Measurements from ENCODE around the gene MPPED1.

Gene MPPED1

GRCh38 chr22:43470941-43471585 is 59.2 kb downstream of the MPPED1 start:
- TF ChIP-seq CTCF (IDR thresholded peaks at IDR 0.05; ENCODE audit: borderline replicate concordance, control extremely low read depth, extremely low read depth, insufficient read depth, missing control alignments): no peak
- DNase-seq (ENCODE audit: low spot score): no peak
- in situ Hi-C loops (cut with MboI; ENCODE audit: low sequenced_read_pairs, unreplicated experiment): no loop called here

- no peak for DNase-seq (ENCODE audit: low spot score)
- in situ Hi-C loops (cut with MboI; ENCODE audit: low sequenced_read_pairs, unreplicated experiment): no loop called here
- TF ChIP-seq CTCF (IDR thresholded peaks at IDR 0.05; ENCODE audit: borderline replicate concordance, control extremely low read depth, extremely low read depth, insufficient read depth, missing control alignments): no peak
Observed at GRCh38 chr22:43471606-43472135, 59.9 kb downstream of the MPPED1 start.

GRCh38 chr22:43473031-43473430 is 61.2 kb downstream of the MPPED1 start:
- in situ Hi-C loops (cut with MboI; ENCODE audit: low sequenced_read_pairs, unreplicated experiment): no loop called here
- no peak for TF ChIP-seq CTCF (IDR thresholded peaks at IDR 0.05; ENCODE audit: borderline replicate concordance, control extremely low read depth, extremely low read depth, insufficient read depth, missing control alignments)
- no peak for DNase-seq (ENCODE audit: low spot score)

- TF ChIP-seq CTCF (IDR thresholded peaks at IDR 0.05; ENCODE audit: borderline replicate concordance, control extremely low read depth, extremely low read depth, insufficient read depth, missing control alignments): no peak
- in situ Hi-C loops (cut with MboI; ENCODE audit: low sequenced_read_pairs, unreplicated experiment): no loop called here
- DNase-seq (ENCODE audit: low spot score): no peak
Observed at GRCh38 chr22:43473441-43473840, 61.6 kb downstream of the MPPED1 start.

GRCh38 chr22:43474161-43475101 is 62.6 kb downstream of the MPPED1 start:
- DNase-seq (ENCODE audit: low spot score): no peak
- no peak for TF ChIP-seq CTCF (IDR thresholded peaks at IDR 0.05; ENCODE audit: borderline replicate concordance, control extremely low read depth, extremely low read depth, insufficient read depth, missing control alignments)
- in situ Hi-C loops (cut with MboI; ENCODE audit: low sequenced_read_pairs, unreplicated experiment): no loop called here

GRCh38 chr22:43475549-43476076 is 63.8 kb downstream of the MPPED1 start:
- TF ChIP-seq CTCF (IDR thresholded peaks at IDR 0.05; ENCODE audit: borderline replicate concordance, control extremely low read depth, extremely low read depth, insufficient read depth, missing control alignments): no peak
- in situ Hi-C loops (cut with MboI; ENCODE audit: low sequenced_read_pairs, unreplicated experiment): no loop called here
- DNase-seq (ENCODE audit: low spot score): no peak
